Pancreas (tissue), 10 donors: ENCODE measurements around the gene PLB1. TPM values are rescaled to one million over a fixed set of nuclear protein-coding genes. Genes with fewer than 3 reads are reported as not detected.

Source experiments
- ATAC-seq, 4 donors: fragments of 200-7000 bp; cut with Tn5 transposase; one replicate each; pipeline versions ENCODE4 v1.8.0 to v1.9.1; 2020; ENCODE audit warnings: mild to moderate bottlenecking in 4 of 4, moderate library complexity in 4 of 4
- DNase-seq, 6 donors: peaks; one replicate each; pipeline ENCODE4 v3.0.0-alpha.2; 2020
- FAIRE-seq: peaks from 2 replicates; lab custom pipeline; 2012; peaks lifted over from hg19 to GRCh38; lab: Jason Lieb, UNC
- H3K27ac ChIP-seq, 4 donors: fragments of 200-600 bp; sonication (generic); 1 replicate in 3 of 4; 2 replicates in 1 of 4; pipeline versions ENCODE4 v1.5.0 to v1.8.0; 2020
- H3K27me3 ChIP-seq, 4 donors: fragments of 200-600 bp; one replicate each; pipeline ENCODE4 v1.8.0; 2021
- H3K36me3 ChIP-seq, 3 donors: fragments of 200-600 bp; sonication (generic) in 1 of 3; one replicate each; pipeline versions ENCODE4 v1.5.0 to v1.8.0; 2020 to 2021
- H3K4me1 ChIP-seq, 3 donors: fragments of 200-600 bp; one replicate each; pipeline ENCODE4 v1.8.0; 2021
- H3K4me3 ChIP-seq, 4 donors: fragments of 200-600 bp; sonication (generic) in 2 of 4; one replicate each; pipeline versions ENCODE4 v1.5.0 to v1.8.0; 2020 to 2021
- H3K9me3 ChIP-seq, 4 donors: fragments of 200-600 bp; one replicate each; pipeline ENCODE4 v1.8.0; 2021
- WGBS, 2 donors: extraction: QIAGEN DNeasy Blood & Tissue Kit; methylation state at CpG; one replicate each; pipeline ENCODE4 v1.1.7; 2013; 5-methylcytosine and 5-hydroxymethylcytosine counted together
- intact Hi-C, 3 donors: fragments of 100-400 bp; cut with DNase I; formaldehyde crosslinking; loops; one replicate each; pipeline versions ENCODE4 v1.11.1 to v1.14.2; 2022
- polyA plus RNA-seq, 2 donors: library from polyadenylated mRNA; stranded (reverse); fragments of 200-250 nt; gene quantifications; one replicate each; pipeline ENCODE4 v1.2.3, GENCODE V29; 2013
- total RNA-seq, 6 donors: library from RNA; stranded (reverse); fragmentation: NEBNext Ultra II Directional in 4 of 6; extraction: Animal tissue kit (Norgen Biotek cat#: 25700) in 4 of 6; gene quantifications; one replicate each; pipeline versions ENCODE4 v1.2.1 to v1.2.4, GENCODE V29; 2021 to 2023
- TF ChIP-seq, protein P1 (sequence below), 4 donors: fragments of 200-600 bp; sonication (generic) in 3 of 4; IDR thresholded peaks; one replicate each; pipeline versions ENCODE4 v1.5.0 to v1.8.0; 2021; ENCODE audit warnings: antibody characterized with exemption in 4 of 4
- donor health status: healthy with polysubstance abuse.
- donor health status: DM: no; HTN: no; CAD: no; lungs with moderate emphysema.
- donor health status: DM: no; HTN: no; CAD: no.
- donor health status: control.
- donor health status: control.
- donor health status: Bipolar disorder and iron deficiency.
- donor health status: DM: yes; HTN: yes; CAD: no.
- donor health status: DM: no; HTN: no; CAD: no.
- donor health status: DM: no; HTN: no; CAD: no.
- donor health status: DM: yes; HTN: yes; CAD: no.

PLB1 gene
- total and polyA plus RNA-seq, 8 donors: 0.16 to 2.4 (median 0.93) TPM

DNA sequence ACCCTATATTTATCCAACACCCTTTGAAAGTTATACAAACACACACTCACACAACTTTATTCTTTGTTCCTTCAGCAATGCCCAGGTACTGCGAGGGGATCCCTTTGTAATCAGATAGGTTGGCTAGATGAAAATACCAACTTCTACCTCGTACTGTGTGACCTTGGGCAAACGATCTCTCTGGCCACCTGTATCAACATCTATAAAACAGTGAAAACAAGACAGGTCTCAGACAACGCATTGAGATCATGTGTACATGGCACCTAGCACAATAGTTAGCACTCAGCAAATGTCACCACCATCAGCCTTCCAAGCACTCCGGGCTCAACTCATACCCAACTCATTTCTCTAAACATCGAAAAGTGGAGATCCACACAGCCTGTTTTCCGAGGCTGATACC lies 137.3 kb downstream of the PLB1 start:
- TF ChIP-seq, protein P1, sequence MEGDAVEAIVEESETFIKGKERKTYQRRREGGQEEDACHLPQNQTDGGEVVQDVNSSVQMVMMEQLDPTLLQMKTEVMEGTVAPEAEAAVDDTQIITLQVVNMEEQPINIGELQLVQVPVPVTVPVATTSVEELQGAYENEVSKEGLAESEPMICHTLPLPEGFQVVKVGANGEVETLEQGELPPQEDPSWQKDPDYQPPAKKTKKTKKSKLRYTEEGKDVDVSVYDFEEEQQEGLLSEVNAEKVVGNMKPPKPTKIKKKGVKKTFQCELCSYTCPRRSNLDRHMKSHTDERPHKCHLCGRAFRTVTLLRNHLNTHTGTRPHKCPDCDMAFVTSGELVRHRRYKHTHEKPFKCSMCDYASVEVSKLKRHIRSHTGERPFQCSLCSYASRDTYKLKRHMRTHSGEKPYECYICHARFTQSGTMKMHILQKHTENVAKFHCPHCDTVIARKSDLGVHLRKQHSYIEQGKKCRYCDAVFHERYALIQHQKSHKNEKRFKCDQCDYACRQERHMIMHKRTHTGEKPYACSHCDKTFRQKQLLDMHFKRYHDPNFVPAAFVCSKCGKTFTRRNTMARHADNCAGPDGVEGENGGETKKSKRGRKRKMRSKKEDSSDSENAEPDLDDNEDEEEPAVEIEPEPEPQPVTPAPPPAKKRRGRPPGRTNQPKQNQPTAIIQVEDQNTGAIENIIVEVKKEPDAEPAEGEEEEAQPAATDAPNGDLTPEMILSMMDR (IDR thresholded peaks at IDR 0.05): no peak
- peak overlapping the region in 1 of 4 donors; percentile 69 for H3K27ac ChIP-seq
- no peak for DNase-seq
- peaks cover 0 to 10% (median 3%) of the 10 kb centered on the region in 3 donors for H3K4me1 ChIP-seq
- ATAC-seq: peak; percentile 24 to 72 (median 42)
- intact Hi-C loops: no loop called here
- 42 to 45% methylated on average over 7 of the region's 7 CpGs for WGBS, 2 donors
- H3K9me3 ChIP-seq: no peaks in the 10 kb centered on the region
- no peaks in the 10 kb centered on the region for H3K36me3 ChIP-seq
- H3K4me3 ChIP-seq: no peak overlapping the region
- FAIRE-seq: no peak
- H3K27me3 ChIP-seq: no peaks in the 10 kb centered on the region

DNA sequence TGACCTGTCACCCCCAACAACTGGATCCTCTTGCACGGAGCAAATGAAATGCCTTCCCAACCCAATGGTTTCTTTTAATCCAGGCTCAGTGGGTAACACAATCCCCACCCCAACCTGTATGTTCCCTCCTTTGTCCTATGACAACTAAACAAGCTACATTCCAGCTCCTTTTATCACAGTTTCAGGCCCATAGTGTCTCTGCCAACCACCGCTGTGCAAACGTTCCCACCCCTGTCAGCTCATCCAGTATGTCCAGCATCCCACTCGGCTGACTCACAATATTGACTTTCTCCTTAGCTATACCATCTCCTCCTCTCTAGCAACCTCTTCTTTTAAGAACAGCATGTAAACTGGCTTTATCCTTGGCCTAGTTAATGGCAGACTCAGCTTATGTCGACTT lies 137.9 kb downstream of the PLB1 start:
- intact Hi-C loops: no loop called here
- Histone ChIP-seq H3K27me3 (no peaks in the 10 kb centered on the region), H3K4me3 (no peak overlapping the region), H3K27ac (peak overlapping the region in 1 of 4 donors; percentile 81), H3K4me1 (peaks cover 0 to 10% (median 3%) of the 10 kb centered on the region in 3 donors), H3K9me3 (no peaks in the 10 kb centered on the region), H3K36me3 (no peaks in the 10 kb centered on the region)
- DNase-seq: no peak
- no peak for FAIRE-seq
- TF ChIP-seq, protein P1 (IDR thresholded peaks at IDR 0.05): no peak
- 65 to 71% methylated on average over 5 of the region's 5 CpGs for WGBS, 2 donors
- peak in 2 of 4 donors; percentile 24 to 41 for ATAC-seq

DNA sequence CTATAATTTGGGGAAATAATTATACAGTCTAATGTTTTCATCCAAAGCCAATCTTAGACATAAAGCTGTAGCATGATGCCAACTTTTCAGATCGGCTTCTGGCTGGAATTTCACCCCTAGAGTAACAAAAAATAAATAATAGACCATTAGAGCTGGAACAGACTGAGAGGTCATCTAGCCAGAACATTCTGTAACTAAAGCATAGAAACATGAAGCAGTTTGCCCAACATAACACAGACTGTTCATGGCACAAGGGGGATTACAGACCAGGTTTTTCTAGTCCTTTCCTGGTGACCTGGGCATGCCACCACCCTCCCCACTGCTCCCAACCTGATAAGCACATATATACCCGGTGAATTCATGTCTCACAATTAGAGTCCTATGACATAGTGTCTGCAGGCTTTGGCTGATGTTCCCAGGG lies 139.3 kb downstream of the PLB1 start:
- TF ChIP-seq, protein P1 (IDR thresholded peaks at IDR 0.05): no peak
- Histone ChIP-seq H3K27me3 (no peaks in the 10 kb centered on the region), H3K36me3 (no peaks in the 10 kb centered on the region), H3K4me1 (peaks cover 0 to 10% (median 3%) of the 10 kb centered on the region in 3 donors), H3K9me3 (no peaks in the 10 kb centered on the region), H3K27ac (peak overlapping the region in 3 of 4 donors; percentile 13 to 81 (median 37)), H3K4me3 (no peak overlapping the region)
- intact Hi-C loops: no loop called here
- ATAC-seq (peak; percentile 47 to 75 (median 60)), FAIRE-seq (no peak), DNase-seq (no peak)
- WGBS, 2 donors: 12% methylated on average over 2 of the region's 2 CpGs

DNA sequence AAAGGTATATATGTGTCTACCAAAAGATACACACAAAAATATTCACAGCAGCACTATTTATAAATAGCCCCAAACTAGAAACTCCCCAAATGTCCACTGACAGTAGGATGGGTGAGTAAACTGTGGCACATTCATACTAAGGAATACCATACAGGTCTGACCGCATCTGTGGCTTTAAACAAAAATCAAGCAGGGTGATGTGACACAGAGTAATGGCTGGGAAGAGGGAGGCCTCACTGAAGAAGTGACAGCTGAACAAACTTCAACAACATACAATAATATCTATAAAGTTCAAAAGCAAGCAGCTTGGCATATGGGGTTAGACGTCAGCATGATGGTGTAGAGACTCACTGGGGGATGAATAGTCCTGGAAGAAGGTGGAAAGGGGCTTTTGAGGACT lies 140.6 kb downstream of the PLB1 start:
- Histone ChIP-seq H3K4me3 (no peak overlapping the region), H3K4me1 (peaks cover 0 to 10% (median 3%) of the 10 kb centered on the region in 3 donors), H3K9me3 (no peaks in the 10 kb centered on the region), H3K27ac (peak overlapping the region in 1 of 4 donors; percentile 81), H3K27me3 (no peaks in the 10 kb centered on the region), H3K36me3 (no peaks in the 10 kb centered on the region)
- no peak for DNase-seq
- intact Hi-C loops: no loop called here
- 76 to 80% methylated on average over 2 of the region's 2 CpGs for WGBS, 2 donors
- ATAC-seq: no peak
- TF ChIP-seq, protein P1 (IDR thresholded peaks at IDR 0.05): no peak
- no peak for FAIRE-seq
